ENCODE results near the gene HSBP1. TPM values are rescaled to one million over a fixed set of nuclear protein-coding genes. Genes with fewer than 3 reads are reported as not detected.

The HSBP1 gene
- total RNA-seq = 40.2 and 70.5 TPM in 2 replicates

GRCh38 chr16:83807710-83808572, at the start of gene HSBP1:
HSBP1 (plus strand) TSS chr16:83807978; CDS start chr16:83808077, 99 bp downstream.
- DNase-seq = peak; percentile 94

GRCh38 chr16:83762141-83762991, 45.4 kb upstream of the HSBP1 start:
- DNase-seq = no peak

- no peak for DNase-seq
These were observed 44.8 kb upstream of the HSBP1 start for GRCh38 chr16:83762992-83763358.

GRCh38 chr16:83768986-83769385, 38.8 kb upstream of the HSBP1 start:
- peak; percentile 88 for DNase-seq

GRCh38 chr16:83769397-83770008, 38.3 kb upstream of the HSBP1 start:
- no peak for DNase-seq

- peak; percentile 86 for DNase-seq
These were observed 36.4 kb upstream of the HSBP1 start for GRCh38 chr16:83771306-83771942.

GRCh38 chr16:83772806-83773205, 35.0 kb upstream of the HSBP1 start:
- DNase-seq = peak; percentile 36

- DNase-seq = no peak
These were observed 33.7 kb upstream of the HSBP1 start for GRCh38 chr16:83774066-83774465.

- no peak for DNase-seq
These were observed 30.8 kb upstream of the HSBP1 start for GRCh38 chr16:83776944-83777343.

GRCh38 chr16:83779886-83780285, 27.9 kb upstream of the HSBP1 start:
- DNase-seq = peak; percentile 75

- DNase-seq = no peak
These were observed 22.3 kb upstream of the HSBP1 start for GRCh38 chr16:83785455-83785854.

- no peak for DNase-seq
These were observed 18.0 kb upstream of the HSBP1 start for GRCh38 chr16:83789642-83790401.

- DNase-seq = no peak
These were observed 15.9 kb upstream of the HSBP1 start for GRCh38 chr16:83791916-83792315.

GRCh38 chr16:83792391-83792790, 15.4 kb upstream of the HSBP1 start:
- DNase-seq = no peak

GRCh38 chr16:83793179-83793578, 14.6 kb upstream of the HSBP1 start:
- DNase-seq = no peak

- DNase-seq = no peak
These were observed 12.8 kb upstream of the HSBP1 start for GRCh38 chr16:83794860-83795554.

- DNase-seq = peak; percentile 18
These were observed 10.8 kb upstream of the HSBP1 start for GRCh38 chr16:83797013-83797412.

GRCh38 chr16:83799336-83799735, 8.4 kb upstream of the HSBP1 start:
- DNase-seq = no peak

GRCh38 chr16:83802135-83802534, 5.6 kb upstream of the HSBP1 start:
- peak; percentile 85 for DNase-seq

GRCh38 chr16:83802554-83803205, 5.1 kb upstream of the HSBP1 start:
- DNase-seq = no peak

GRCh38 chr16:83803811-83804210, 4.0 kb upstream of the HSBP1 start:
- peak; percentile 48 for DNase-seq
